GM19023 (cell line): ENCODE results near the gene RBM27.
"Not testable (repeated sequence)": the region's sequence is repeated elsewhere in the genome, so short reads cannot be mapped to it uniquely, and the experiment has no call there.

Source experiments
- ATAC-seq: cut with Tn5 transposase; IDR thresholded peaks from one replicate; pipeline ENCODE4 v1.9.1; 2021; ENCODE audit warnings: mild to moderate bottlenecking, moderate library complexity; ENCODE audit not compliant: unreplicated experiment

RBM27 gene

GRCh38 chr5:146203011-146203871 is at the start of gene RBM27:
RBM27 (plus strand) TSS chr5:146203605; CDS start chr5:146203766, 161 bp downstream.
- peak; percentile 100 for ATAC-seq

GRCh38 chr5:146158255-146158654 is 45.1 kb upstream of the RBM27 start:
- no peak for ATAC-seq

- ATAC-seq: no peak
These were observed 39.0 kb upstream of the RBM27 start for GRCh38 chr5:146164382-146164781.

- no peak for ATAC-seq
These were observed 37.9 kb upstream of the RBM27 start for GRCh38 chr5:146165460-146165859.

GRCh38 chr5:146165903-146166302 is 37.5 kb upstream of the RBM27 start:
- no peak for ATAC-seq

- no peak for ATAC-seq
These were observed 34.3 kb upstream of the RBM27 start for GRCh38 chr5:146169076-146169475.

- ATAC-seq: peak; percentile 71
These were observed 30.4 kb upstream of the RBM27 start for GRCh38 chr5:146173049-146173448.

GRCh38 chr5:146173597-146173996 is 29.8 kb upstream of the RBM27 start:
- peak; percentile 90 for ATAC-seq

- no peak for ATAC-seq
These were observed 26.6 kb upstream of the RBM27 start for GRCh38 chr5:146176805-146177204.

GRCh38 chr5:146179696-146180095 is 23.7 kb upstream of the RBM27 start:
- ATAC-seq: no peak

GRCh38 chr5:146183403-146183802 is 20.0 kb upstream of the RBM27 start:
- not testable (repeated sequence) for ATAC-seq

- ATAC-seq: no peak
These were observed 18.2 kb upstream of the RBM27 start for GRCh38 chr5:146185161-146185560.

- ATAC-seq: no peak
These were observed 15.0 kb upstream of the RBM27 start for GRCh38 chr5:146188358-146188757.

GRCh38 chr5:146192571-146193043 is 10.8 kb upstream of the RBM27 start:
- ATAC-seq: no peak

GRCh38 chr5:146193285-146193684 is 10.1 kb upstream of the RBM27 start:
- ATAC-seq: no peak

- not testable (repeated sequence) for ATAC-seq
These were observed 8.4 kb upstream of the RBM27 start for GRCh38 chr5:146194997-146195396.

GRCh38 chr5:146196459-146197048 is 6.9 kb upstream of the RBM27 start:
- ATAC-seq: no peak

- no peak for ATAC-seq
These were observed 4.1 kb upstream of the RBM27 start for GRCh38 chr5:146199176-146199815.

GRCh38 chr5:146201795-146202194 is 1.6 kb upstream of the RBM27 start:
- ATAC-seq: not testable (repeated sequence)

- peak; percentile 14 for ATAC-seq
These were observed 427 bp downstream of the RBM27 start for GRCh38 chr5:146203872-146204192.

- ATAC-seq: no peak
These were observed 2.2 kb downstream of the RBM27 start for GRCh38 chr5:146205499-146206202.
